ENCODE results near the gene ZNF550. TPM values are rescaled to one million over a fixed set of nuclear protein-coding genes. Genes with fewer than 3 reads are reported as not detected.

The ZNF550 gene
- total RNA-seq = 10 to 100 TPM in 6 of 8 experiments, 1 to 10 TPM in 2; 7.4 to 14.5 (median 12.0) TPM

DNA sequence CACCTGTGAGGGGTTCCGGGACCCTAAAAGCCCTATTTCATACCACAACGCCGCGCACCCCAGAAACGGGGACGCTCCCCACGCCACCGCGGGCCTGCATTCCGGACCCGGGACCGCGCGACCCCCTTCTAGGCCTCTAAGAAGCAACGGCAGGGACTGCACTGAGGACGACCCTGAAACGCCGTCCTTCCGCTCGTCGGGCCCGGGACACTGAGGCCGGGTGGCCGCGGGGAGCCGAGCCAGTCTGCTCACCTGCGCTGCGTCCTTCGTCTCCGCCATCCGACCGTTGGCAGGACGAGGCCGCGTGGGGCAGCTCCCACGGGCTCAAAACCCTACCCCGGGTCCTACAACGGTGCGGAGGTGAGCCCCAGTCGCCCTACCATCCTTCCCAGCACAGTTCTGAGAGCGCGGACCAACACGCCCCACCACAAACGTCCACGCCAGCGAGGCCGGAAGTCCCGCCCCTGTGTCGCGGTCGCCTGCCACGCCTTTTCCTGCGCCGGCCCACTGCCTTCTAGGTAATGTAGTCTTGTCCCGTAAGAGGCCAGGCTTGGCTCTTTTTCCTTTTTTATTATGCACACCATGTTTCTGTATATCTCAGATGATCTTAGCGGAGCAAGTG lies at the start of gene ZNF550:
Gene ZNF550, minus strand, starts transcription at position 460 of the 622 bp plus-strand sequence. Its CDS starts 181 bp downstream, at position 279.
- 0 to 4% (median 1%) methylated on average over 1 to 18 of the region's 56 CpGs; no CpG with 5 or more reads in 2 of the 10 experiments for WGBS, 10 experiments
- Histone ChIP-seq H3K4me1 (replicated peaks in 1 of 2) (peaks cover 10 to 11% of the 10 kb centered on the region in 2 donors), H3K4me3 (peak within 1 kb of the TSS; percentile 86 to 99 (median 96)), H3K27ac (peak within 1 kb of the TSS; percentile 87 to 92)
- ATAC-seq (replicated peaks in 6 of 8) = peak; percentile 94 to 100 (median 99)
- in situ Hi-C loops (cut with MboI; ENCODE audit: low pct_unique_long_range_greater_than_20kb in 2 of 9, low sequenced_read_pairs in 9 of 9, unreplicated experiment in 9 of 9) = no loop called here

DNA sequence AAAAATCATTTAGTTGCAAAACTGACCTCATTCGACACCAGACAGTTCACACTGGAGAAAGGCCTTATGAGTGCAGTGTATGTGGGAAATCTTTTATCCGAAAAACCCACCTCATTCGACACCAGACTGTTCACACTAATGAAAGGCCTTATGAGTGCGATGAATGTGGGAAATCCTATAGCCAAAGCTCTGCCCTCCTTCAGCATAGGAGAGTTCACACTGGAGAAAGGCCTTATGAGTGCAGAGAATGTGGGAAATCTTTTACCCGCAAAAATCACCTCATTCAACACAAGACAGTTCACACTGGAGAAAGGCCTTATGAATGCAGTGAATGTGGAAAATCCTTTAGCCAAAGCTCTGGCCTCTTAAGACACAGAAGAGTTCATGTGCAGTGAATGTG lies 47.3 kb upstream of the ZNF550 start:
- WGBS, 10 experiments = 82 to 100% (median 99%) methylated on average over 1 to 5 of the region's 5 CpGs; no CpG with 5 or more reads in 2 of the 10 experiments

DNA sequence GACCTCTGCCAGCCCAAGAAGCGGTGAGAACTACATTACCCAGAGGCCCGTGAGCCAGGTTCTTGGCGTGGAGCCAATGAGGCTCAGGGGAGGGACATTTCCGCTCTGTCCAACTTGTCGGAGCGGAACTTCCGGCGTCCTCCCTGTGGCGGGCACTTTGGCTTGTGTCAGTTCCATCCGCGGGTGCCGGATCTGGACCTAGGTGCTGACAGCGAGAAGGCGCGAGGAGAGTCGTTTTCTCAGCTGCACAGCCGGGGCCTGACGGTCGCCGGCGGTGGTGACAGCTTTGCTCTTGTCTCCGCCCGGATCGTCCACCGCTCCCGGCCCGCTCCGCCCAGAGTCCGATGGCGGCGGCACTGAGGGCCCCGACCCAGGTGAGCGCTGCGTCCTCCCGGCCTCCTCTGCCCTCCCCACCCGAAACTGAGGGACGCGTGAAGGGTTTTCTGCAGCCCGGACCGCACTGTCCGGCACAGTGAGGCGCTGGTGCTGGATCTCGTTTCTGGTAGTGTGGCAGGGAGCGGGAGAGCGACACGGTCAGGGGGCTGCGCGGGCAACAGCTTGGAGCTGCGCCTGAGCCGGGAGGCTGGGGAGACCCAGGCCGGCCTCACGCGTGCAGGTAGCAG lies 40.2 kb upstream of the ZNF550 start, which contains the start of gene ZNF530:
Gene ZNF530, plus strand, starts transcription at position 125 of the 623 bp plus-strand sequence. CDS start 4,461 bp downstream, outside the sequence.
- H3K4me3 ChIP-seq = peak within 1 kb of the TSS; percentile 54 to 97 (median 78)
- in situ Hi-C loops (cut with MboI; ENCODE audit: low pct_unique_long_range_greater_than_20kb in 2 of 9, low sequenced_read_pairs in 9 of 9, unreplicated experiment in 9 of 9) = no loop called here
- ATAC-seq (replicated peaks in 6 of 8) = peak; percentile 99 to 100 (median 100)
- H3K27ac ChIP-seq = peak within 1 kb of the TSS; percentile 2 to 48
- 0 to 8% (median 0%) methylated on average over 2 to 4 of the region's 53 CpGs; no CpG with 5 or more reads in 7 of the 10 experiments for WGBS, 10 experiments
- H3K4me1 ChIP-seq (replicated peaks in 1 of 2) = peaks cover 5 to 8% of the 10 kb centered on the region in 2 donors

More for the DNA sequence above, 47.3 kb upstream of the ZNF550 start:
- Histone ChIP-seq H3K4me1 (replicated peaks in 1 of 2) (no peaks in the 10 kb centered on the region), H3K27ac (no peak overlapping the region), H3K4me3 (no peak overlapping the region)
- in situ Hi-C loops (cut with MboI; ENCODE audit: low pct_unique_long_range_greater_than_20kb in 2 of 9, low sequenced_read_pairs in 9 of 9, unreplicated experiment in 9 of 9) = no loop called here
- ATAC-seq (replicated peaks in 6 of 8) = no peak

DNA sequence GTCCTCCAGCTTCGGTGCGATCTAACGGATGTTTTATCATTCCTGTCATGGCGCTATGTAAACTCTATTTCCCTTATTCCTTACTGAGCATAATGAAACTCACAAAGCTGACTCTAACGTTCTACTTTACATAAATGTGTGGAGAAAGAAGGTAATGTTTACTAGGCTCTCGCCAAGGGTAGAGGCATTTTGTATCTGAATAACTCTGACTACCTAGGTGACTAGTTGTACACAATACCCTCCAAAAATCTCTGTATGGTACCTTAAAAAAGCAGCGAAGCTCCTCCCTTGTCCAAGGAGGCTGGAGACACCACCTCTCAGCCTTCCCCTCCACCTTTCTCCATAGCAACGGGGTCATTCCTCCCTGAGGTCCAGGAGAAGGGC lies 39.7 kb upstream of the ZNF550 start:
- peak overlapping the region; percentile 54 to 97 (median 78) for H3K4me3 ChIP-seq
- WGBS, 10 experiments = 50 to 85% (median 69%) methylated on average over 2 to 7 of the region's 8 CpGs; no CpG with 5 or more reads in 2 of the 10 experiments
- peaks cover 5 to 8% of the 10 kb centered on the region in 2 donors for H3K4me1 ChIP-seq (replicated peaks in 1 of 2)
- H3K27ac ChIP-seq = peak overlapping the region in 1 of 2 donors; percentile 48
- in situ Hi-C loops (cut with MboI; ENCODE audit: low pct_unique_long_range_greater_than_20kb in 2 of 9, low sequenced_read_pairs in 9 of 9, unreplicated experiment in 9 of 9) = no loop called here
- no peak for ATAC-seq (replicated peaks in 6 of 8)

DNA sequence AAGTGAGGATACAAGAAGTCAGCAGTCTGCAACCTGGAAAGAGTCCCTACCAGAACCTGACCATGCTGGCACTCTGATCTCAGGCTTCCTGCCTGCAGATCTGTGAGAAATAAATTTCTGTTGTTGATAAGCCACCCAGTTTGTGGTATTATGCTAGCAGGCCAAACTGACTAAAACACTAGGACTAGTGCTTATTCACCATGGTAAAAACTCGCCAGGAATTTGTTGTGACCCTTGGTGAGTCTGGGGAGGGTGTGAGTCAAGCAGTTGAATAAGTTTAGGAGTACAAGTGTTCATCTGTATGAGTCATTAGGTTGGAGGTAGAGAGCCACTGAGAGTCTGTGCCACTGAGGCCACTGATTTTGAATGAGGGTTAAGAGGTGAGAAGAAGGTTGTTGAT lies 27.9 kb upstream of the ZNF550 start:
- WGBS, 10 experiments = 0 to 100% (median 71%) methylated on average over 1 of the region's 1 CpG; no CpG with 5 or more reads in 5 of the 10 experiments
- in situ Hi-C loops (cut with MboI; ENCODE audit: low pct_unique_long_range_greater_than_20kb in 2 of 9, low sequenced_read_pairs in 9 of 9, unreplicated experiment in 9 of 9) = no loop called here
- no peak for ATAC-seq (replicated peaks in 6 of 8)
- Histone ChIP-seq H3K4me1 (replicated peaks in 1 of 2) (peaks cover 8% of the 10 kb centered on the region in 2 donors), H3K27ac (no peak overlapping the region), H3K4me3 (no peak overlapping the region)

DNA sequence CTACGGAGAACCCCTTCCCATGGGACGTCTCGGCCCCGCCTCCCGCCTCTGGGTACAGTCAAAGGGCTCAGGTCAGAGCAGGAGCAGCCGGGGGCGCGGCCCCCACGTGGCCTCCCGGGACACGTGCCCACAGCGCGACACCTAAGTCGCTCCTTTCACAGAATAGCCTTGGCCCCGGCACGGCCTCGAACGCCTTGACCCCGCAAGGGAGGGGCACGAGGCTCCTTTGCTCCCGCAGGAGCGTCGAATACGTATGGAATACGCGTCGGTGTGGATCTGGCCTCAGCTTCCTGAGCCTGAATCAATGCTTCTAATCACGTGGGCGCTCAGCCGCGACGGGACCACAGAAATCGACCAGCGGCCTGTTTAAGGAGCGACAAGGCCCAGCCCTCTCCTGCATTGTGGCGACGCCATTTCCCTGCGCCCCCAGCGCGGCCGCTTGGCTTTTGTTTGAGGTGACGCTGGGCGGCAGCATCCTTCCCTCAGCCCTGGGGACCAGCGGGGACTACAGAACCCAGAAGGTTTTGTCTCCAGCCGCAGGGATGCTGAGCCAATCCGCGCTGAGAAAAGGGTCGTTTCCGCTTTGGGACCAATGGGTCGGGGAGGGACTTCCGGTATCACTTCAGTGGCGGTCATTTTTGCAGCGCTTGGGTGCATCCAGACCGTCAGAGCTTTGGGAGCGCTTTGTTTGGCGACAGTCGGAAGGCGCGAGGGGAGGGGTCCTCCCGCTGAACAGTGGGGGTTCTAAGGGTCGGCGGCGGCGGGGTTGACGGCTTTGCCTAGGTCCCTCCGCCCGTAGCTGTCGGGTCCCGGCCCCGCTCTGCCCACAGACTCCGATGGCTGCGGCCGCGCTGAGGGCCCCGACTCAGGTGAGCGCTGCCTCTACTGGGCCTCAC lies 24.1 kb upstream of the ZNF550 start, which contains the start of gene ZIK1:
Gene ZIK1, plus strand, starts transcription at position 625 of the 896 bp plus-strand sequence. Its CDS starts 212 bp downstream, at position 837.
- peak; percentile 88 to 96 (median 94) for ATAC-seq (replicated peaks in 6 of 8)
- peaks cover 8% of the 10 kb centered on the region in 2 donors for H3K4me1 ChIP-seq (replicated peaks in 1 of 2)
- in situ Hi-C loops (cut with MboI; ENCODE audit: low pct_unique_long_range_greater_than_20kb in 2 of 9, low sequenced_read_pairs in 9 of 9, unreplicated experiment in 9 of 9) = no loop called here
- WGBS, 10 experiments = 0 to 28% (median 11%) methylated on average over 5 to 18 of the region's 76 CpGs; no CpG with 5 or more reads in 6 of the 10 experiments
- peak within 1 kb of the TSS; percentile 57 to 93 (median 71) for H3K4me3 ChIP-seq
- H3K27ac ChIP-seq = peak within 1 kb of the TSS; percentile 77 to 82

DNA sequence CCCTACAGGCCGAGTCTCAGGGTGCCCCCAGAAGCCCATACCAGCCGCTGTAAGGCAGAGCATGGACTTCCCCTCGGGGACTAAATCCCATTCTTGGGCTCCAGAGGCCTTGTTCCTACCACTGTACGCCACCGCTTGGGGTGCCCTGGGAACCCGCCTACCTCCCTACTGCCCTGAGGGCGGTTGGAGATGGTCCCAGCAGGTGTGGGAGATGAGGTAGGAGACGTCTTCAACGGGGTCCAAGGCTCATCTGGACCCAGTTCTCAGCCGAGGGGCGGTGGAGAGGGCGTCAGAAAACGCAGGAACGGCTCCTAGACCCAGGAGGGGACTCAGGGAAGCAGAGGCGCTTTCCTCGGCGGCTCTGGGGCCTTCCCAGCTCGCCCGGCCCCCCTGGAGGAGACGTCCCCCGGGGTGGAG lies 23.4 kb upstream of the ZNF550 start:
- peak overlapping the region; percentile 77 to 82 for H3K27ac ChIP-seq
- no peak for ATAC-seq (replicated peaks in 6 of 8)

DNA sequence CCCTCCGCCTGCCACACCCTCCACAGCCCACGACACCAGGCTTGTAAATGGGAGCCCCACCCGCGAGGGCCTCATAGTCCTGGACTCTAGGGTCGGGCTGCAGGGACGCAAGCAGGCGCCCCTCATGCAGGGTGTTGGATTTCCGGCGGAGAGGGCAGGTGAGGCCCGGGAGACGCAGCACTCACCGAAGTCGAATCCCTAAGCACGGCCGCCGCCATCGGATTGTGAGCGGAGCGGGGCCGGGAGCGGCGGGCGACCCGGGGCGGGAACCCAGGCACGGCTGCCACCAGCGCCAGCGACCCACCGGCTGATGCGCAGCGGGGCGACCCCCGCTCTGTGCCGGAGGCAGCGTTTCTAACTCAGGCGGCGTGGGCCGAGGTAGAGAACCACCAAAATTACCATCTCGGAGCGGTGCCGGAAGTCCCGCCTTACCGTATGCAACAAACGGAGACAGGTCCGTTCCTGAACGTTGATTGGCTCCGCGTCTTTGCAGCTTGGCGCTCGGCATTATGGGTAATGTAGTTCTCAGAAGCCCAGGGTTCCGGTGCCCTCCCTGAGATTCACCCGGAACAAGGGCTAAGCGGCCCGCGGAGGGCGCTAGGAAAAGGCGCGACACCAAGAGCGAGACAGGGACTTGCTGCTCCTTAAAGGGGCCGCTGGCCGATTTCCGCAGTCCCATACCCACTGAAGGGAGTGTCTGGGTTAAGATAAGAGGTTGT lies 19.0 kb upstream of the ZNF550 start, which contains the start of gene ZNF416:
Gene ZNF416, minus strand, starts transcription at position 425 of the 719 bp plus-strand sequence. Its CDS starts 207 bp downstream, at position 218.
- 0% methylated on average over 1 to 15 of the region's 62 CpGs; no CpG with 5 or more reads in 6 of the 10 experiments for WGBS, 10 experiments
- Histone ChIP-seq H3K27ac (peak within 1 kb of the TSS; percentile 69 to 78), H3K4me1 (replicated peaks in 1 of 2) (peaks cover 10% of the 10 kb centered on the region in 2 donors), H3K4me3 (peak within 1 kb of the TSS; percentile 61 to 98 (median 78))
- peak; percentile 87 to 98 (median 92) for ATAC-seq (replicated peaks in 6 of 8)
- in situ Hi-C loops (cut with MboI; ENCODE audit: low pct_unique_long_range_greater_than_20kb in 2 of 9, low sequenced_read_pairs in 9 of 9, unreplicated experiment in 9 of 9) = no loop called here

More for the DNA sequence above, 23.4 kb upstream of the ZNF550 start:
- Histone ChIP-seq H3K4me1 (replicated peaks in 1 of 2) (peaks cover 9% of the 10 kb centered on the region in 2 donors), H3K4me3 (peak overlapping the region in 1 of 5 donors; percentile 93)
- 60% methylated on average over 1 of the region's 21 CpGs; no CpG with 5 or more reads in 8 of the 10 experiments for WGBS, 10 experiments
- in situ Hi-C loops (cut with MboI; ENCODE audit: low pct_unique_long_range_greater_than_20kb in 2 of 9, low sequenced_read_pairs in 9 of 9, unreplicated experiment in 9 of 9) = no loop called here

DNA sequence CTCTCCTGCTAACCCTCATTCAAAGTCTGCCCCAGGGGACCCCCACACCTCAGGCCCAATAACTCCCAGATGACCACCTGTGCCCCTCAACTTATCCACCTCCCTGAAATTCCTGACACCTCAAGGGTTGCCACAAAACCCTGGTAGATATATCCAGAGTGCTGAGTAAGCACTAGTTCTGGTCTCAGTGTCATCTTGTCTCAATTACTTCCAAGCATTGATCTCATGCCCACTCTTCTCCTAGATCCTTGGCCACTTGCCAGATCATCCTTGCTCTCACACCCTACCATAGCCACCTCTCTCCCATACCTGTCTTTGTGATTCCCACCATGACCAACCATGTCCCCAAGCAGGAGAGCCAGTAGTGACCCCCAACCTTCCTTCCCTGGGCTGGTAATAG lies 17.0 kb upstream of the ZNF550 start:
- in situ Hi-C loops (cut with MboI; ENCODE audit: low pct_unique_long_range_greater_than_20kb in 2 of 9, low sequenced_read_pairs in 9 of 9, unreplicated experiment in 9 of 9) = no loop called here
- no peak for ATAC-seq (replicated peaks in 6 of 8)
- H3K27ac ChIP-seq = no peak overlapping the region

DNA sequence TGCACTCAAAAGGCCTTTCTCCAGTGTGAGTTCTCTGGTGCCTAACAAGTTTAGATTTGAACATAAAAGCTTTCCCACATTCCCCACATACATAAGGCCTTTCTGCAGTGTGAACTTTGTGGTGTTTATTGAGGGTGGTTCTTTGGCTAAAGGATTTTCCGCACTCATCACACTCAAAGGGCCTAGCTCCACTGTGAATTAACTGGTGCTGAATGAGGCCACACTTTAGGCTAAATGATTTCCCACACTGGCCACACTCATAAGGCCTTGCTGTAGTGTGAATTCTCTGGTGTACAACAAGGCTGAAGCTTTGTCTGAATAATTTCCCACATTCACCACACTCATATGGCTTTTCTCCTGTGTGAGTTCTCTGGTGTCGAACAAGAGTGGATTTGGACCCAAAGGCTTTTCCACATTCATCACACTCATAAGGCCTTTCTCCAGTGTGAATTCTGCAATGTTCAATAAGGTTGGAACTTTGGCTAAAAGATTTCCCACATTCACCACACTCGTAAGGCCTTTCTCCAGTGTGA lies 12.8 kb upstream of the ZNF550 start:
- H3K27ac ChIP-seq = no peak overlapping the region
- ATAC-seq (replicated peaks in 6 of 8) = no peak
- in situ Hi-C loops (cut with MboI; ENCODE audit: low pct_unique_long_range_greater_than_20kb in 2 of 9, low sequenced_read_pairs in 9 of 9, unreplicated experiment in 9 of 9) = no loop called here
- no peak overlapping the region for H3K4me3 ChIP-seq
- WGBS, 10 experiments = 73 to 100% (median 100%) methylated on average over 1 to 3 of the region's 3 CpGs; no CpG with 5 or more reads in 3 of the 10 experiments
- H3K4me1 ChIP-seq (replicated peaks in 1 of 2) = no peaks in the 10 kb centered on the region

More for the DNA sequence above, 17.0 kb upstream of the ZNF550 start:
- Histone ChIP-seq H3K4me1 (replicated peaks in 1 of 2) (peaks cover 5 to 6% of the 10 kb centered on the region in 2 donors), H3K4me3 (no peak overlapping the region)

DNA sequence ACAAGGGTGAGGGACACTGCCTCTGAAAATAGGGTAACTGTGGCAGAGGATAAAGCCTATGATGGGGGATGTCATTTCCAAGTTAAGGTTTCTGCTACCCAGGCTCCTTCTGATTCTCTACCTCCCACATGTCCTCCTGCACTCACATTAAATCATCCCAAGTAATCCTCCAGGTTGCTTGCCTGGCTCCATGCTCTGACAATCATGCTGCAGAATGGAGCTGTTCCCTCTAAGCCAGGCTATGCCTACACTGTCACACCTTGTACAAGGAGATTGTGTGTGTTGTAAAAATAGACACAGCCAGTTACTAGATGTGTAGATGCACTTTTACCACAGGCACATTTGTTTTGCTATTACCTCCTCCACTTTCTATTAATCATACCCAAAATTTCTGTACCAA lies 11.0 kb upstream of the ZNF550 start:
- in situ Hi-C loops (cut with MboI; ENCODE audit: low pct_unique_long_range_greater_than_20kb in 2 of 9, low sequenced_read_pairs in 9 of 9, unreplicated experiment in 9 of 9) = no loop called here
- no peak overlapping the region for H3K27ac ChIP-seq
- no peak overlapping the region for H3K4me3 ChIP-seq
- ATAC-seq (replicated peaks in 6 of 8) = no peak
- H3K4me1 ChIP-seq (replicated peaks in 1 of 2) = no peaks in the 10 kb centered on the region
